Measurements from ENCODE around the gene VAV3. TPM values are rescaled to one million over a fixed set of nuclear protein-coding genes. Genes with fewer than 3 reads are reported as not detected.
A peak's percentile ranks its signal among the peaks of the same experiment; 100 is the strongest.
"Not testable (repeated sequence)": the region's sequence is repeated elsewhere in the genome, so short reads cannot be mapped to it uniquely, and the experiment has no call there.

VAV3 gene
- polyA plus RNA-seq, 1 donor from 2014 or later: 7.9 TPM

- H3K27ac Mint-ChIP-seq: no peak overlapping the region
- peaks cover 4 to 5% (median 5%) of the 10 kb centered on the region in 3 donors for H3K9me3 Mint-ChIP-seq
- peaks cover 0 to 3% (median 2%) of the 10 kb centered on the region in 3 donors for H3K4me1 Mint-ChIP-seq
- H3K36me3 Mint-ChIP-seq: peaks cover 23% of the 10 kb centered on the region
- no peak overlapping the region for H3K4me3 Mint-ChIP-seq
- no peaks in the 10 kb centered on the region for H3K27me3 Mint-ChIP-seq
Measured at GRCh38 chr1:107674486-107674885, 290.5 kb downstream of the VAV3 start.

GRCh38 chr1:107673006-107673405 lies 292.0 kb downstream of the VAV3 start:
- Mint-ChIP-seq H3K4me3 (no peak overlapping the region), H3K9me3 (peaks cover 4 to 5% (median 5%) of the 10 kb centered on the region in 3 donors), H3K27ac (no peak overlapping the region), H3K27me3 (no peaks in the 10 kb centered on the region), H3K36me3 (peaks cover 24% of the 10 kb centered on the region), H3K4me1 (peaks cover 0 to 3% (median 2%) of the 10 kb centered on the region in 3 donors)

DNA sequence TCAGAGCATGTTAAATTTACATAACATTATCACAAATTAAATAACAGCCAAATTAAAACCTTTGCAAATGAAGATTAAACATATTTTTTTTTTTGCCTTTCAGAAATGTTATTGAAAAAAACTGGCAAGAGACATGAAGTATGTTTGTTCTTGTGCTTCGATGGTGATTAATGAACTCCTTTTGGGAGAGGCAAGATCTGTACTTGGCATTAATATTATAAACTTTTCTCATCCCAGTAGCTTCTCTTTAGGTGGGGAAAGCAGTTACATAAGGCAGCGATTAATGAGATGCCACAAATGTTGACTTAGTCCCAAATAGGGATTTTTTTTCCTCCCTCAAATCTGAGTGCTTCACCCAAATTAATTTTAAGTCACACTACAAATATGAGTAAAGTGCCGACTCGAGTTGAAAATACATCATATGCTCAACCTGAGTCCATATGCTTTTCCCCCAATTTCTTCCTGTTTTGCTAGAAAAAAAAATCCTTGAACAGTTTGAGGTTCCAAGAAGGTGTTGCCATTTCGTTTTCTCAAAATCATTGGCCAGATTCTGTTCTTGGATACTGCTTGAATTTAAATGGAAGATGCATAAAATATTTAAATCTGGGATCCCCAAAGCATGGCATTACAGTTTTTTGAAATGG lies 294.5 kb downstream of the VAV3 start:
- Mint-ChIP-seq H3K4me3 (no peak overlapping the region), H3K4me1 (peaks cover 0 to 2% (median 2%) of the 10 kb centered on the region in 3 donors), H3K9me3 (peaks cover 2 to 3% (median 3%) of the 10 kb centered on the region in 3 donors), H3K27me3 (no peaks in the 10 kb centered on the region), H3K36me3 (peaks cover 19% of the 10 kb centered on the region), H3K27ac (no peak overlapping the region)

GRCh38 chr1:107669996-107670395 lies 295.0 kb downstream of the VAV3 start:
- no peak overlapping the region for H3K4me3 Mint-ChIP-seq
- H3K27me3 Mint-ChIP-seq: no peaks in the 10 kb centered on the region
- H3K9me3 Mint-ChIP-seq: peaks cover 0 to 1% (median 0%) of the 10 kb centered on the region in 3 donors
- peaks cover 15% of the 10 kb centered on the region for H3K36me3 Mint-ChIP-seq
- peaks cover 0 to 2% (median 0%) of the 10 kb centered on the region in 3 donors for H3K4me1 Mint-ChIP-seq
- no peak overlapping the region for H3K27ac Mint-ChIP-seq

DNA sequence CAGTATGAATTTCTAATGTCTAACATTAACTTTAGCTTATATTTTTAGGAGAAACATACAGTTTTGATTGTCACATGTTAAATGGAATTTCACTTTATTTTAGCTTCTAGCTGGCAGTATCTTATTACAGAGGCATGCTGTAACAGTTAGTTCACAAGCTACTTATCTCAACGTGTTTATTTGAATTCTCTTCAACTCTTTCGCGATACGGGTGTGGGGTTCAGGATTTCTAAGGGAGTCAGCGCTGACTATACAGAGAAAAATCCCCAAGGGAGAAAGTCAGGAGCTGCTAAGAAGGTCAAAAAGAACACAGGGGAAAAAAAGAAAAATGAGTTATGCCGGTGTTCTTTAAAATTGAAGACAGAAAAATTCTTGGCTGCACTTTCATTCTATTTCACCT lies 296.2 kb downstream of the VAV3 start:
- H3K27me3 Mint-ChIP-seq: no peaks in the 10 kb centered on the region
- peaks cover 0 to 2% (median 0%) of the 10 kb centered on the region in 3 donors for H3K4me1 Mint-ChIP-seq
- H3K27ac Mint-ChIP-seq: no peak overlapping the region
- no peaks in the 10 kb centered on the region for H3K9me3 Mint-ChIP-seq
- H3K36me3 Mint-ChIP-seq: peaks cover 11% of the 10 kb centered on the region
- H3K4me3 Mint-ChIP-seq: no peak overlapping the region

DNA sequence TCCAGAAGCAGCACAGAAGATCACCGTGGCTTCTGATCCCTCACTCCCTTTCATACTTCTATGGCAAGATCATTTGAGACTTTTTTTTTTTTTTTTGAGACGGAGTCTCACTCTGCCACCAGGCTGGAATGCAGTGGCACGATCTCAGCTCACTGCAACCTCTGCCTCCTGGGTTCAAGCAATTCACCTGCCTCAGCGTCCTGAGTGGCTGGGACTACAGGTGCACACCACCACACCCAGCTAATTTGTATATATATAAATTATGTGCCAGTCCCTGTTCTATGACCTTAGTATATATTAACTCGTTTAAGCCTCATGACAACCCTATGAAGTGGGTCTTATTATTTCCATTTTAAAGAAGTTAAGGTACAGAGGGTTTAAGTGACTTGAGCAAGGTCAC lies 298.5 kb downstream of the VAV3 start:
- Mint-ChIP-seq H3K27ac (no peak overlapping the region), H3K4me3 (no peak overlapping the region), H3K27me3 (no peaks in the 10 kb centered on the region), H3K36me3 (peaks cover 10% of the 10 kb centered on the region), H3K9me3 (no peaks in the 10 kb centered on the region), H3K4me1 (no peaks in the 10 kb centered on the region)

DNA sequence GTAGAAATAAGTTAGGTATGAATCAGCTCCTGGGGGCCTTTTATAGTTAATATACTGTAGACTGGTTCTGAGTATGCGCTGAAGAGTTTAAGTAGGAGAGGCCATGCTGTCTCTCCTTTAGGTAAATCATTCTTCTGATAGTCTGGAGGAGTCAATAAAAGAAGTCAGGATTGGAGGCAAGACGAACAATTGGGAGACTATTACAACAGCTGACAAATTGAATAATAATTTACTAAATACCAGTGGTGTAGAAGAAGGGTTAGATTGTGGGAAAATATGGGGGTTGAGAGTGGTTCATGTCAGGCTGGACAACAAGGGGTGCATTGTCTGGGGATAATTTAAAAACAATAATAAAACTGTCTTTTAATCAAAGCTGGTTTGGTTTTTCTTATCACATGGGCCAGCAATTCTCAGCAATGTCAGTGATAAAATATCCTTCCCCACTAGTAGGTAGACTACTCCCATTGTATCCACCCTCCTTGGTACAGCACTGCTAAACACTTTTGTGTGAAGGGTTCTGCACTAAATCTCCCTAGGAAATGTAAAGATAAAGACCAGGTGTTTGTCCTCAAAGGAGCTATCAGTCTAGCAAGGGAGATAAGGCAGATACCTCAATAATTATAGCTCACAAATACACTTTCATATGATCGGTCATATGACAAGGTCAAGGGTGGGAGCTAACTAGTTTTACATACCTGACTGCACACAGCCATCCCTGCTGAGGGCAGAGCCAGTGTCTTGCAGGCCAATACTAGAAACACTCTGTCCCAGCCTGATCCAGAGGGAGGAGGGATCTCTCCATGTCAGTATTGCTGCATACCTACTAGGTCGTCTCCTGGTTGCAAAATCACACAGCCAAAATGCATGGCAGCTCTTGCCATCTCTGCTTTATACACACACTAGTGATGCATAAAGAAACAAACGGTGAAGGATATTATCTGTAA lies 299.7 kb downstream of the VAV3 start:
- Mint-ChIP-seq H3K36me3 (peaks cover 7% of the 10 kb centered on the region), H3K4me3 (no peak overlapping the region), H3K27me3 (no peaks in the 10 kb centered on the region), H3K27ac (peak overlapping the region in 1 of 3 donors; percentile 65), H3K9me3 (no peaks in the 10 kb centered on the region), H3K4me1 (no peaks in the 10 kb centered on the region)

DNA sequence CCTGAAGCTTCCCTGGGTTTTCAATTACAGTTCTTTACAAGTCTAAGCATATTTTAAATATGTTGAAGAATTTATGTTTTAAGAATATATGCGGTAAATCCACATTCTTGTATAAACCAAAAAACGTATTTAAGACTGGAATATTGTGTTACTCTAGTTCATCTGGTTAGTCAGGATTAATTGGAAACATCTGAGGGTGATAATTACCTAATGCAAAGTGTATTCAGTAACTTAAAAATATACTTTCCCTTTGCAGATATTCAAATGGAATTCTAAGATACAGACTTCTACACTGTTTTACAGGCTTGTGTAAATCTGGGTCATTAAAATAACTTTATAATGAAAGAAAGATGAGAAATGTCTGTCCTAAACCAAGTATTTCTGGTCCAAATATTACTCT lies 302.0 kb downstream of the VAV3 start:
- H3K27ac Mint-ChIP-seq: no peak overlapping the region
- peaks cover 5% of the 10 kb centered on the region for H3K36me3 Mint-ChIP-seq
- H3K4me1 Mint-ChIP-seq: no peaks in the 10 kb centered on the region

DNA sequence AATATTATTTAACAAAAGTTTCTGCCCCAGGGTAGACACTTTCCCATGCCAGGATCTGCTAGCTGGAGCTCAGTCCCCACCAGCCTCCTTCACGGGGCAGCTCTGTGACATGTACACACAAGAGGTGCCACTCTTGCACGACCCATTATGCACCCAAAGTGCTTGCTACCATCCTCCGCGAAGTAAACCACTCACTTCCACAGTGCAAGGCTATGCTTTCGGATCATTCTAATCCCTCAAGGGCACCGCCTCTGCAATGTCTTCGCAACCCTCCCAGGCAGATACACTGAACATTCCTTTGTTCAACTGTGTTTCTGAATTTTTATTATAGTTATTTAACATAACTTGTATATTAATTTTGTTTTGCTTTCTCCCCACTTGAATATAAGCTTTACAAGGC lies 303.8 kb downstream of the VAV3 start:
- Mint-ChIP-seq H3K27ac (no peak overlapping the region), H3K9me3 (no peaks in the 10 kb centered on the region), H3K4me3 (no peak overlapping the region), H3K27me3 (no peaks in the 10 kb centered on the region), H3K36me3 (peaks cover 3% of the 10 kb centered on the region), H3K4me1 (no peaks in the 10 kb centered on the region)

More for the DNA sequence above, 302.0 kb downstream of the VAV3 start:
- no peak overlapping the region for H3K4me3 Mint-ChIP-seq
- no peaks in the 10 kb centered on the region for H3K9me3 Mint-ChIP-seq
- H3K27me3 Mint-ChIP-seq: no peaks in the 10 kb centered on the region

DNA sequence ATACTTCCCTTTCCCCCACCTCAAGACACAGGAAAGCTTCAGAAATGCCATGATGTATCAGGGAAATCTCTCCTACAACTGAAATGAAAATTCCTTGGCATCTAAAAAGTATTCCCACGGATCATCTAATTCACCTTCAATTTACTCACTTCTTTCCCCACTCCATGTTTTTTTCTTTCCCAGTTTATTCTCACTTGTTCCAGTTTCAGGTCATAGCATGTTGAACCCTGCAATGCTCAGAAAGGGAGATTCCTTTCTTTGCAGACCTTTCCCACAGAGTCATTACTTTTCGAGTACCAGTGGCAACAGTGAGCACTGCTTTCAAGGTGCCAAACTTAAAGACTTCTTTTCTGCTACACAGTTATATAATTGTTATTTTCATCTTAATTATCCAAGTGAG lies 305.0 kb downstream of the VAV3 start:
- Mint-ChIP-seq H3K4me1 (no peaks in the 10 kb centered on the region), H3K9me3 (no peaks in the 10 kb centered on the region), H3K27me3 (no peaks in the 10 kb centered on the region), H3K27ac (no peak overlapping the region), H3K4me3 (no peak overlapping the region), H3K36me3 (peaks cover 3% of the 10 kb centered on the region)

GRCh38 chr1:107657356-107657755 lies 307.6 kb downstream of the VAV3 start:
- H3K36me3 Mint-ChIP-seq: peaks cover 5% of the 10 kb centered on the region
- H3K4me1 Mint-ChIP-seq: no peaks in the 10 kb centered on the region
- no peak overlapping the region for H3K4me3 Mint-ChIP-seq
- no peaks in the 10 kb centered on the region for H3K9me3 Mint-ChIP-seq
- H3K27ac Mint-ChIP-seq: no peak overlapping the region
- H3K27me3 Mint-ChIP-seq: no peaks in the 10 kb centered on the region

- Mint-ChIP-seq H3K4me3 (no peak overlapping the region), H3K36me3 (peaks cover 9% of the 10 kb centered on the region), H3K27ac (no peak overlapping the region), H3K4me1 (no peaks in the 10 kb centered on the region), H3K27me3 (no peaks in the 10 kb centered on the region), H3K9me3 (no peaks in the 10 kb centered on the region)
Measured at GRCh38 chr1:107653765-107654164, 311.2 kb downstream of the VAV3 start.

- H3K27me3 Mint-ChIP-seq: no peaks in the 10 kb centered on the region
- no peaks in the 10 kb centered on the region for H3K9me3 Mint-ChIP-seq
- H3K4me3 Mint-ChIP-seq: no peak overlapping the region
- H3K4me1 Mint-ChIP-seq: no peaks in the 10 kb centered on the region
- H3K27ac Mint-ChIP-seq: no peak overlapping the region
- peaks cover 7% of the 10 kb centered on the region for H3K36me3 Mint-ChIP-seq
Measured at GRCh38 chr1:107653005-107653404, 312.0 kb downstream of the VAV3 start.

DNA sequence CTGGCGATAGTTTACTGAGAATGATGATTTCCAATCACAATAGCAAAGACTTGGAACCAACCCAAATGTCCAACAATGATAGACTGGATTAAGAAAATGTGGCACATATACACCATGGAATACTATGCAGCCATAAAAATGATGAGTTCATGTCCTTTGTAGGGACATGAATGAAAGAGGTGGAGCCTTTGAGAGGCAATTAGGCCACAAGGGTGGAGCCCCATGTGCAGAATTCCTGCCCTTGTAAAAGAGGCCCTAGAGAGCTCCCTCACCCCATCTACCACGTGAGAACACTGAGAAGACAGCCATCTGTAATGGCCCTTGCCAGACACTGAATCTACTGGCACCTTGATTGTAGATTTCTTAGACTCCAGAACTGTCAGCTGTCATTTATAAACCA lies 314.2 kb downstream of the VAV3 start:
- not testable (repeated sequence) for H3K9me3 Mint-ChIP-seq, H3K36me3 Mint-ChIP-seq, H3K4me1 Mint-ChIP-seq, H3K27me3 Mint-ChIP-seq, H3K4me3 Mint-ChIP-seq, H3K27ac Mint-ChIP-seq

GRCh38 chr1:107649023-107649422 lies 316.0 kb downstream of the VAV3 start:
- Mint-ChIP-seq H3K4me3 (no peak overlapping the region), H3K4me1 (peaks cover 0 to 5% (median 4%) of the 10 kb centered on the region in 3 donors), H3K27ac (peak overlapping the region in 1 of 3 donors; percentile 32), H3K9me3 (no peaks in the 10 kb centered on the region), H3K36me3 (peaks cover 9% of the 10 kb centered on the region), H3K27me3 (no peaks in the 10 kb centered on the region)

Measured in IgD-negative memory B cell (primary cell).